Activated naive CD8-positive, alpha-beta T cell treated with anti-CD3 and anti-CD28 coated beads, Interleukin-2, amount 50 U/mL, for 16 hours (primary cell): Measurements from ENCODE around the gene MRGPRF.
"Not testable (repeated sequence)": the region's sequence is repeated elsewhere in the genome, so short reads cannot be mapped to it uniquely, and the experiment has no call there.

Experiments used
- DNase-seq: peaks from one replicate; pipeline ENCODE4 v3.0.0-alpha.2; 2020; ENCODE audit warnings: low read depth, low spot score

The MRGPRF gene

GRCh38 chr11:69002570-69003231 is 10.3 kb downstream of the MRGPRF start:
- no peak for DNase-seq

- no peak for DNase-seq
These were observed 10.9 kb downstream of the MRGPRF start for GRCh38 chr11:69002110-69002569.

- DNase-seq = no peak
These were observed 11.6 kb downstream of the MRGPRF start for GRCh38 chr11:69001243-69002081.

- no peak for DNase-seq
These were observed 12.2 kb downstream of the MRGPRF start for GRCh38 chr11:69000831-69001242.

GRCh38 chr11:69000391-69000790 is 12.7 kb downstream of the MRGPRF start:
- DNase-seq = no peak

GRCh38 chr11:68999748-69000355 is 13.2 kb downstream of the MRGPRF start:
- DNase-seq = not testable (repeated sequence)

GRCh38 chr11:68999093-68999747 is 13.8 kb downstream of the MRGPRF start:
- DNase-seq = no peak

GRCh38 chr11:68998390-68998911 is 14.6 kb downstream of the MRGPRF start:
- DNase-seq = no peak

GRCh38 chr11:68997995-68998348 is 15.1 kb downstream of the MRGPRF start:
- no peak for DNase-seq

- DNase-seq = no peak
These were observed 15.7 kb downstream of the MRGPRF start for GRCh38 chr11:68997124-68997994.

- DNase-seq = no peak
These were observed 16.5 kb downstream of the MRGPRF start for GRCh38 chr11:68996376-68997123.

GRCh38 chr11:68994894-68995285 is 18.2 kb downstream of the MRGPRF start:
- DNase-seq = no peak

GRCh38 chr11:68994161-68994893 is 18.7 kb downstream of the MRGPRF start:
- DNase-seq = no peak

GRCh38 chr11:68993546-68993945 is 19.5 kb downstream of the MRGPRF start:
- DNase-seq = no peak

- no peak for DNase-seq
These were observed 20.2 kb downstream of the MRGPRF start for GRCh38 chr11:68992743-68993255.

- no peak for DNase-seq
These were observed 21.9 kb downstream of the MRGPRF start for GRCh38 chr11:68990995-68991780.

- no peak for DNase-seq
These were observed 23.0 kb downstream of the MRGPRF start for GRCh38 chr11:68989936-68990606.

- DNase-seq = no peak
These were observed 24.6 kb downstream of the MRGPRF start for GRCh38 chr11:68988491-68988890.
